ENCODE results near the gene ANKK1. TPM values are rescaled to one million over a fixed set of nuclear protein-coding genes. Genes with fewer than 3 reads are reported as not detected.

The ANKK1 gene
- total and polyA plus RNA-seq, 8 donors: 0.73 TPM; not detected in 7

DNA sequence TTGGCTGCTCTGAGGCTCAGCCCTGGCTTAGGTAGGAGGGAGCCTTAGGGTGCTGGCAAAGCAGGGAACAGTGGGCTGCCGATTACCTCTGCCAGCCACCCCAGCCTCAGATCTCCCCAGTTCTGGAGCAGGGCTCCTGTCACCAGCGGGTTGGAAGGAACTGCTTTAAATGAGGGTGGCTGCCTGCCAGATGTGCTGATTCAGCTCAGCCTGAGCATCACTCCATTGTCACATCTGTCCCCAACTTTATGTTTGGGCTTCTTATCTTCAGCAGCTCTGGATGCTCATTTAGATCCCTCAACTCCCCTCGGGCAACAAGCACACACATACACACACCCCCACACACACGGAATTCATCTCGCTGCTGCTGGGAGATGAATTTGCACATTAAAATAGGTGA, 16.9 kb upstream of the ANKK1 start:
- WGBS, 5 donors: 84 to 90% (median 84%) methylated on average over 5 of the region's 5 CpGs
- DNase-seq: no peak
- no peaks in the 10 kb centered on the region for H3K27me3 ChIP-seq
- H3K36me3 ChIP-seq: peaks cover 13 to 73% (median 43%) of the 10 kb centered on the region in 4 donors
- no peak overlapping the region for H3K4me3 ChIP-seq
- H3K27ac ChIP-seq: no peak overlapping the region
- H3K9me3 ChIP-seq: no peaks in the 10 kb centered on the region
- H3K4me1 ChIP-seq: no peaks in the 10 kb centered on the region
- intact Hi-C loops (cut with DNase I; ENCODE audit: low total_unique reads): no loop called here
- TF ChIP-seq POLR2AphosphoS5 (IDR thresholded peaks at IDR 0.05): no peak
- TF ChIP-seq POLR2A (IDR thresholded peaks at IDR 0.05): no peak
- no peak for TF ChIP-seq EP300 (IDR thresholded peaks at IDR 0.05)
- TF ChIP-seq, protein P1, sequence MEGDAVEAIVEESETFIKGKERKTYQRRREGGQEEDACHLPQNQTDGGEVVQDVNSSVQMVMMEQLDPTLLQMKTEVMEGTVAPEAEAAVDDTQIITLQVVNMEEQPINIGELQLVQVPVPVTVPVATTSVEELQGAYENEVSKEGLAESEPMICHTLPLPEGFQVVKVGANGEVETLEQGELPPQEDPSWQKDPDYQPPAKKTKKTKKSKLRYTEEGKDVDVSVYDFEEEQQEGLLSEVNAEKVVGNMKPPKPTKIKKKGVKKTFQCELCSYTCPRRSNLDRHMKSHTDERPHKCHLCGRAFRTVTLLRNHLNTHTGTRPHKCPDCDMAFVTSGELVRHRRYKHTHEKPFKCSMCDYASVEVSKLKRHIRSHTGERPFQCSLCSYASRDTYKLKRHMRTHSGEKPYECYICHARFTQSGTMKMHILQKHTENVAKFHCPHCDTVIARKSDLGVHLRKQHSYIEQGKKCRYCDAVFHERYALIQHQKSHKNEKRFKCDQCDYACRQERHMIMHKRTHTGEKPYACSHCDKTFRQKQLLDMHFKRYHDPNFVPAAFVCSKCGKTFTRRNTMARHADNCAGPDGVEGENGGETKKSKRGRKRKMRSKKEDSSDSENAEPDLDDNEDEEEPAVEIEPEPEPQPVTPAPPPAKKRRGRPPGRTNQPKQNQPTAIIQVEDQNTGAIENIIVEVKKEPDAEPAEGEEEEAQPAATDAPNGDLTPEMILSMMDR (IDR thresholded peaks at IDR 0.05): no peak

DNA sequence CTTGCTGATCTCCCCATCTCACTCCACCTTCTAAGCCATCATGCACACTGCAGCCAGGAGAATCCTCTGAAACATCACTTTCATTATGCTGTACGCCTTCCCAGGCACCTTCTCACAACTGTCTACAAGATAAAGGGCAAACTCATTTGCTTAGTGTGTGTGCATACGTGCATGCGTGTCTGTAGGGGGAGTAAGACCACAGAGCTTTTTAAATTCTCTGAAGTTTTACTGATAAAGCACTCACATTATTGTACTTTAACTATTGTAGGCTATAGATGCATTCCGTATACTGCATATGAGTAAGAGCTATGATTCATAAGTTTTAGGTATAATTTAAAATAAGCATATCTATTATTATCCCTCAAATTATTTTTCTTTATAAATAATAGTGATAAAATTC, 15.3 kb upstream of the ANKK1 start:
- intact Hi-C loops (cut with DNase I; ENCODE audit: low total_unique reads): no loop called here
- TF ChIP-seq, protein P1 (IDR thresholded peaks at IDR 0.05): no peak
- TF ChIP-seq EP300 (IDR thresholded peaks at IDR 0.05): no peak
- TF ChIP-seq POLR2AphosphoS5 (IDR thresholded peaks at IDR 0.05): no peak
- TF ChIP-seq POLR2A (IDR thresholded peaks at IDR 0.05): no peak
- no peak overlapping the region for H3K27ac ChIP-seq
- 75 to 88% (median 82%) methylated on average over 4 of the region's 4 CpGs for WGBS, 5 donors
- no peaks in the 10 kb centered on the region for H3K4me1 ChIP-seq
- peaks cover 13 to 56% (median 28%) of the 10 kb centered on the region in 4 donors for H3K36me3 ChIP-seq
- H3K4me3 ChIP-seq: no peak overlapping the region
- H3K9me3 ChIP-seq: no peaks in the 10 kb centered on the region
- H3K27me3 ChIP-seq: no peaks in the 10 kb centered on the region
- no peak for DNase-seq

DNA sequence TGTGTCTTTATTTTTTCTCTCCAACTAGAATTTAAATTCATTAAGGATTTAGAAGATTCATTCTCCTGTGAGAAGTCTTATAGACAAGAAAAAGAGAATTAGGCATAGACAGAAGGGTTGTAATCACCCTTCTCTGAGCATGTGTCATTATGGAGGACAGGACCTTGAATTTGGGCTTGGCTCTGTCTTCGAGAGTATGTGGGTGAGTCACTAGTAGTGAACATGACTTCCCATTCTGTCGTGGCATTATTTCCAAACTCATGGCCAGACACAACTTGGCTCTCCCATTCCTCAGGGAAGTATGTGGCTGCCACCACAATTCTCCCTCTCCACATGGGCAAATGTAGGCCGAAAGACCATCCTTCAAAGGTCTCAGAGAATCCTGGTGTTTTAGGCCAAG, 14.3 kb upstream of the ANKK1 start:
- DNase-seq: no peak
- WGBS, 5 donors: 76 to 89% (median 81%) methylated on average over 3 of the region's 3 CpGs
- H3K27me3 ChIP-seq: no peaks in the 10 kb centered on the region
- peaks cover 7 to 46% (median 18%) of the 10 kb centered on the region in 4 donors for H3K36me3 ChIP-seq
- no peaks in the 10 kb centered on the region for H3K4me1 ChIP-seq
- H3K4me3 ChIP-seq: no peak overlapping the region
- no peaks in the 10 kb centered on the region for H3K9me3 ChIP-seq
- no peak overlapping the region for H3K27ac ChIP-seq
- TF ChIP-seq, protein P1 (IDR thresholded peaks at IDR 0.05): no peak
- intact Hi-C loops (cut with DNase I; ENCODE audit: low total_unique reads): no loop called here

DNA sequence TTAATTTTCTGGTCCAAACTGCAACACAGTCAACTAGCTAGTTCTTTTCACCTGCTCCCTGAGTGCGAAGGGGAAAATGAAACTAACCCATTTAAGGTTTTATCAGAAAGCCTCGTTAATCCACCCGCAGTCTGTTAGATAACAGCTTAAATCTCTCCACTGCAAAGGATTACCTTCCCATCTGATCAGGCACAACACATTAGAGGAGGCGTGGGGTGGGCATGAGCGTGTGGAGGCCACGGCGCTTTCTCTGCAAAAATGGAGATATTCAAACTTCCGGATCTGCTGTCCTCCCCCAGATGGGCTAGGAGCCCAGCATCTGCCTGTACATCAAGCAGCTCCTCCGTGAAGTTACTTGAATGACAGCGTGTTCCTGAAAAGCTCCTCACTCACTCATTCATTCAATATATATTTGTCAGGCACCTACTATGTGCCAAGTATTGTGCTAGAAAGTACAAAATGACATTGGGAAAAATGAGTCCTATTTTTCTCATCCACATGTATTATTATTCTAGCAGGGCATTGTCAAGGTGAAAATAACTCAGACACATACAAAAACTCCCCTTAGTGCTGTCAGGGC, 13.5 kb upstream of the ANKK1 start:
- 55 to 79% (median 59%) methylated on average over 10 of the region's 10 CpGs for WGBS, 5 donors
- Histone ChIP-seq H3K4me3 (no peak overlapping the region), H3K9me3 (no peaks in the 10 kb centered on the region), H3K4me1 (no peaks in the 10 kb centered on the region), H3K27ac (no peak overlapping the region), H3K27me3 (no peaks in the 10 kb centered on the region), H3K36me3 (peaks cover under 1 to 39% (median 10%) of the 10 kb centered on the region in 4 donors)
- intact Hi-C loops (cut with DNase I; ENCODE audit: low total_unique reads): no loop called here
- DNase-seq: no peak
- TF ChIP-seq POLR2A (IDR thresholded peaks at IDR 0.05) (no peak), POLR2AphosphoS5 (IDR thresholded peaks at IDR 0.05) (no peak), EP300 (IDR thresholded peaks at IDR 0.05) (no peak)
- TF ChIP-seq, protein P1 (IDR thresholded peaks at IDR 0.05): no peak

Measured in stomach (tissue), 9 donors.